H1 (cell line): ENCODE results near the gene TSPEAR. TPM values are rescaled to one million over a fixed set of nuclear protein-coding genes. Genes with fewer than 3 reads are reported as not detected.
A peak's percentile ranks its signal among the peaks of the same experiment; 100 is the strongest.

ENCODE experiments used
- CTCF ChIA-PET: fragments of 300-600 bp; sonication (Branson Sonifier 250); formaldehyde crosslinking; loops from one replicate; lab custom pipeline; 2021; ENCODE audit not compliant: partially characterized antibody; lab: Charles Lee
- POLR2A ChIA-PET: fragments of 300-600 bp; sonication (Branson Sonifier 250); formaldehyde crosslinking; loops from one replicate; lab custom pipeline; 2021; ENCODE audit warnings: inconsistent platforms; ENCODE audit not compliant: partially characterized antibody; lab: Charles Lee
- DNase-seq, 2 experiments: peaks; one replicate each; pipeline versions ENCODE4 v3.0.0 to v3.0.0-alpha.2; 2010 to 2022; ENCODE audit warnings: low spot score in 2 of 2, low read depth in 1 of 2, mixed read lengths in 1 of 2
- FAIRE-seq: peaks from 2 replicates; lab custom pipeline; 2011; peaks lifted over from hg19 to GRCh38; lab: Jason Lieb, UNC
- H2AFZ ChIP-seq: 2 replicates; pipeline ENCODE4 v1.8.1; 2012; ENCODE audit warnings: low read length, inconsistent platforms
- H2AK5ac ChIP-seq: 2 replicates; pipeline ENCODE4 v1.6.1; 2013; ENCODE audit warnings: low read depth, low read length
- H2BK120ac ChIP-seq: replicated peaks from 2 replicates; pipeline ENCODE3; 2013; ENCODE audit warnings: low read depth, low read length, inconsistent platforms
- H2BK12ac ChIP-seq: 2 replicates; pipeline ENCODE4 v1.6.1; 2013; ENCODE audit warnings: low read depth, low read length
- H2BK15ac ChIP-seq: 2 replicates; pipeline ENCODE4 v1.6.1; 2013; ENCODE audit warnings: low read length
- H2BK20ac ChIP-seq: 2 replicates; pipeline ENCODE4 v1.6.1; 2013; ENCODE audit warnings: low read length
- H2BK5ac ChIP-seq: 2 replicates; pipeline ENCODE4 v1.6.1; 2013; ENCODE audit warnings: low read depth, low read length
- H3K14ac ChIP-seq: 2 replicates; pipeline ENCODE4 v1.6.1; 2013; ENCODE audit warnings: inconsistent platforms; ENCODE audit not compliant: insufficient read length
- H3K18ac ChIP-seq: 2 replicates; pipeline ENCODE4 v1.6.1; 2013; ENCODE audit warnings: low read length; ENCODE audit errors: extremely low read depth
- H3K23ac ChIP-seq: 2 replicates; pipeline ENCODE4 v1.6.1; 2013; ENCODE audit warnings: inconsistent platforms; ENCODE audit not compliant: insufficient read length
- H3K23me2 ChIP-seq: 2 replicates; pipeline ENCODE4 v1.6.1; 2013; ENCODE audit warnings: low read depth, low read length
- H3K27ac ChIP-seq: 2 replicates; pipeline ENCODE4 v1.6.1; 2011; ENCODE audit warnings: low read depth, low read length, inconsistent platforms
- H3K27me3 ChIP-seq, 4 experiments: replicated peaks in 1 of 4; 1 replicate in 1 of 4; 2 replicates in 3 of 4; pipeline versions ENCODE4 v1.6.1 to v1.8.1; 2011 to 2013; ENCODE audit warnings: low read length in 3 of 4, mild to moderate bottlenecking in 3 of 4, inconsistent platforms in 2 of 4, mixed read lengths in 2 of 4, moderate library complexity in 1 of 4; ENCODE audit not compliant: control insufficient read depth in 3 of 4, insufficient read depth in 3 of 4; ENCODE audit errors: extremely low read depth in 1 of 4
- H3K36me3 ChIP-seq, 4 experiments: 2 replicates each; pipeline versions ENCODE4 v1.6.1 to v1.8.1; 2011 to 2013; ENCODE audit warnings: mild to moderate bottlenecking in 4 of 4, low read length in 3 of 4, moderate library complexity in 2 of 4, control low read depth in 1 of 4, inconsistent platforms in 1 of 4; ENCODE audit not compliant: insufficient read depth in 4 of 4, control insufficient read depth in 2 of 4
- H3K4ac ChIP-seq: replicated peaks from 2 replicates; pipeline ENCODE3; 2013; ENCODE audit warnings: low read length, low read depth, mixed read lengths, inconsistent platforms; ENCODE audit not compliant: insufficient read length
- H3K4me1 ChIP-seq, 4 experiments: replicated peaks in 1 of 4; 1 replicate in 1 of 4; 2 replicates in 3 of 4; pipeline versions ENCODE4 v1.6.1 to v1.8.1; 2011 to 2013; ENCODE audit warnings: low read length in 3 of 4, inconsistent platforms in 2 of 4, mixed read lengths in 1 of 4; ENCODE audit not compliant: insufficient read depth in 4 of 4, control insufficient read depth in 3 of 4
- H3K4me2 ChIP-seq, 2 experiments: 2 replicates each; pipeline versions ENCODE4 v1.6.1 to v1.8.1; 2011 to 2013; ENCODE audit warnings: low read depth in 2 of 2, low read length in 2 of 2, control low read depth in 1 of 2, inconsistent platforms in 1 of 2, mild to moderate bottlenecking in 1 of 2; ENCODE audit not compliant: insufficient read depth in 1 of 2
- H3K4me3 ChIP-seq, 4 experiments: fragments of 200-600, 300-600 bp in 1 of 4; sonication (generic), shearing (Covaris generic), sonication (Bioruptor Twin) in 1 of 4; 2 replicates each; pipeline versions ENCODE4 v1.5.1 to v1.8.1; 2011 to 2016; ENCODE audit warnings: low read length in 4 of 4, low read depth in 3 of 4, control low read depth in 2 of 4, inconsistent platforms in 2 of 4, mild to moderate bottlenecking in 2 of 4, mixed read lengths in 1 of 4, moderate library complexity in 1 of 4; ENCODE audit not compliant: insufficient read depth in 2 of 4; ENCODE audit errors: extremely low read depth in 1 of 4
- H3K56ac ChIP-seq: replicated peaks from 2 replicates; pipeline ENCODE3; 2013; ENCODE audit warnings: low read depth, mild to moderate bottlenecking, mixed read lengths, low read length, inconsistent platforms; ENCODE audit not compliant: insufficient read length
- H3K79me1 ChIP-seq: 2 replicates; pipeline ENCODE4 v1.6.1; 2013; ENCODE audit warnings: low read depth, low read length, control low read depth
- H3K79me2 ChIP-seq, 2 experiments: 2 replicates each; pipeline versions ENCODE4 v1.6.1 to v1.8.1; 2012 to 2013; ENCODE audit warnings: low read length in 2 of 2, mild to moderate bottlenecking in 2 of 2, inconsistent platforms in 1 of 2; ENCODE audit not compliant: insufficient read depth in 2 of 2, control insufficient read depth in 1 of 2
- H3K9ac ChIP-seq, 4 experiments: replicated peaks in 1 of 4; 1 replicate in 1 of 4; 2 replicates in 3 of 4; pipeline versions ENCODE4 v1.6.1 to v1.8.1; 2011 to 2013; ENCODE audit warnings: low read depth in 3 of 4, low read length in 3 of 4, control low read depth in 2 of 4, mild to moderate bottlenecking in 2 of 4, moderate library complexity in 2 of 4, inconsistent platforms in 1 of 4; ENCODE audit errors: extremely low read depth in 1 of 4
- H3K9me3 ChIP-seq, 2 experiments: 2 replicates each; pipeline versions ENCODE4 v1.6.1 to v1.8.1; 2012 to 2013; ENCODE audit warnings: mild to moderate bottlenecking in 2 of 2, moderate library complexity in 2 of 2, control low read depth in 1 of 2, inconsistent platforms in 1 of 2, low read depth in 1 of 2, low read length in 1 of 2, mixed read lengths in 1 of 2; ENCODE audit not compliant: insufficient read depth in 2 of 2
- H4K20me1 ChIP-seq, 2 experiments: replicated peaks in 1 of 2; 2 replicates each; pipeline versions ENCODE3 to v1.8.1; 2011 to 2013; ENCODE audit warnings: inconsistent platforms in 2 of 2, low read length in 2 of 2, mild to moderate bottlenecking in 1 of 2; ENCODE audit not compliant: insufficient read depth in 2 of 2, control insufficient read depth in 1 of 2
- H4K5ac ChIP-seq: 2 replicates; pipeline ENCODE4 v1.6.1; 2013; ENCODE audit warnings: low read length, low read depth, mixed read lengths, inconsistent platforms; ENCODE audit not compliant: insufficient read length
- H4K8ac ChIP-seq: 2 replicates; pipeline ENCODE4 v1.8.0; 2013; ENCODE audit warnings: mild to moderate bottlenecking, moderate library complexity, low read length, inconsistent platforms; ENCODE audit not compliant: insufficient read depth; ENCODE audit errors: extremely low read depth
- H4K91ac ChIP-seq: replicated peaks from 2 replicates; pipeline ENCODE3; 2013; ENCODE audit warnings: low read length, mixed read lengths, inconsistent platforms; ENCODE audit not compliant: insufficient read length
- GABPA ChIP-seq: IDR thresholded peaks from 2 replicates; pipeline ENCODE4 v1.6.1; 2011; ENCODE audit warnings: mild to moderate bottlenecking, low read length, moderate library complexity, borderline replicate concordance; ENCODE audit not compliant: insufficient read depth
- KDM1A ChIP-seq: fragments of 200-600, 300-600 bp; sonication (generic); IDR thresholded peaks from 2 replicates; pipeline ENCODE4 v1.7.1; 2016; ENCODE audit warnings: mild to moderate bottlenecking, low read length, borderline replicate concordance
- MAFK ChIP-seq: IDR thresholded peaks from 2 replicates; pipeline ENCODE4 v1.6.1; 2012; ENCODE audit warnings: low read depth, mild to moderate bottlenecking, improper control_type of control experiment, low read length
- PHF8 ChIP-seq: fragments of 200-600 bp; sonication (generic); conservative IDR thresholded peaks from 2 replicates; pipeline ENCODE4 v1.7.1; 2012; ENCODE audit warnings: low read depth, mild to moderate bottlenecking, inconsistent platforms, low read length, moderate library complexity
- RAD21 ChIP-seq, 2 experiments: IDR thresholded peaks in 1 of 2; conservative IDR thresholded peaks in 1 of 2; 2 replicates each; pipeline ENCODE4 v1.6.1; 2011; ENCODE audit warnings: low read depth in 2 of 2, low read length in 2 of 2, improper control_type of control experiment in 1 of 2, inconsistent platforms in 1 of 2, mild to moderate bottlenecking in 1 of 2, moderate library complexity in 1 of 2
- SUZ12 ChIP-seq: fragments of 200-600 bp; sonication (generic); IDR thresholded peaks from 2 replicates; pipeline ENCODE4 v1.6.1; 2012; ENCODE audit warnings: mild to moderate bottlenecking, inconsistent platforms, low read length, moderate library complexity, mixed read lengths
- WGBS, 2 experiments: shearing (Covaris generic) in 1 of 2; methylation state at CpG; one replicate each; pipeline versions ENCODE4 v1.1.6 to v1.1.7; 2013 to 2015; ENCODE audit warnings: low lambda C conversion rate in 2 of 2, mixed read lengths in 2 of 2, inconsistent platforms in 1 of 2, low coverage in 1 of 2, missing lambda C conversion rate in 1 of 2; ENCODE audit not compliant: insufficient replicate concordance in 2 of 2, insufficient coverage in 1 of 2, insufficient read length in 1 of 2; ENCODE audit errors: extremely low coverage in 1 of 2, missing lambda C conversion rate in 1 of 2; 5-methylcytosine and 5-hydroxymethylcytosine counted together
- polyA plus RNA-seq, 7 experiments: library from polyadenylated mRNA; depleted of rRNA in 3 of 7; stranded (reverse) in 5 of 7; unstranded in 2 of 7; fragments of >200 nt in 5 of 7; fragments of 200-250 nt in 2 of 7; gene quantifications; 1 replicate in 5 of 7; 2 replicates in 1 of 7; 4 replicates in 1 of 7; pipeline versions ENCODE4 v1.2.1 to v1.2.3, GENCODE V29; 2011 to 2013; ENCODE audit warnings: missing spikeins in 2 of 7, mixed read lengths in 2 of 7
- total RNA-seq: library from RNA; stranded (reverse); fragmentation: NEBNext Ultra II Directional; extraction: Animal tissue kit (Norgen Biotek cat#: 25700); gene quantifications from 2 replicates; pipeline ENCODE4 v1.2.1, GENCODE V29; 2021
- TF ChIP-seq, protein P1 (sequence below): IDR thresholded peaks from 2 replicates; pipeline ENCODE4 v1.6.1; 2011; ENCODE audit warnings: low read length, improper control_type of control experiment

TSPEAR gene
- total and polyA plus RNA-seq, 2 of the 8 experiments (the other 6 are each of a cell fraction or from before 2014, with no cell fraction given) = 0.58 to 0.89 TPM

- Histone ChIP-seq H2AK5ac (no peak overlapping the region), H3K56ac (no peak overlapping the region), H3K23me2 (no peaks in the 10 kb centered on the region; the same call in 1 of the 2 replicates), H3K4ac (no peak overlapping the region), H2BK15ac (no peak overlapping the region), H3K79me1 (no peaks in the 10 kb centered on the region), H4K91ac (no peak overlapping the region), H3K9me3 (peaks cover 48 to 52% of the 10 kb centered on the region in 2 experiments), H3K27ac (no peak overlapping the region), H3K79me2 (no peaks in the 10 kb centered on the region), H4K8ac (no peak overlapping the region), H3K27me3 (no peaks in the 10 kb centered on the region), H3K18ac (no peak overlapping the region), H4K5ac (no peak overlapping the region), H3K23ac (no peak overlapping the region), H3K9ac (no peak overlapping the region), H3K4me1 (no peaks in the 10 kb centered on the region), H2BK120ac (no peak overlapping the region), H2BK20ac (no peak overlapping the region), H4K20me1 (no peaks in the 10 kb centered on the region), H3K36me3 (no peaks in the 10 kb centered on the region)
- WGBS, 2 experiments = 90% methylated on average over 1 of the region's 1 CpG; no CpG with 5 or more reads in 1 of the 2 experiments
- POLR2A ChIA-PET = no interaction called here
- no peak for FAIRE-seq
- CTCF ChIA-PET = interaction anchor here (0.6 to 1.8 kb wide), 11 partner anchors 9 to 257 kb away, joined by 3 to 5 read pairs (median 4); partner anchors contain the start of gene TSPEAR
- no peak for DNase-seq
- TF ChIP-seq PHF8 (no peak), GABPA (no peak), SUZ12 (no peak), RAD21 (IDR thresholded peaks at IDR 0.05 in 1 of 2, conservative IDR thresholded peaks at IDR 0.05 in 1 of 2; ENCODE audit: low read depth in 2 of 2, low read length in 2 of 2) (peak; percentile 8 to 23; a peak in 3 of 4 replicates), KDM1A (no peak), MAFK (peak; percentile 4; the same call in 1 of the 2 replicates)
- TF ChIP-seq, protein P1, sequence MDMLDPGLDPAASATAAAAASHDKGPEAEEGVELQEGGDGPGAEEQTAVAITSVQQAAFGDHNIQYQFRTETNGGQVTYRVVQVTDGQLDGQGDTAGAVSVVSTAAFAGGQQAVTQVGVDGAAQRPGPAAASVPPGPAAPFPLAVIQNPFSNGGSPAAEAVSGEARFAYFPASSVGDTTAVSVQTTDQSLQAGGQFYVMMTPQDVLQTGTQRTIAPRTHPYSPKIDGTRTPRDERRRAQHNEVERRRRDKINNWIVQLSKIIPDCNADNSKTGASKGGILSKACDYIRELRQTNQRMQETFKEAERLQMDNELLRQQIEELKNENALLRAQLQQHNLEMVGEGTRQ = no peak
- TF ChIP-seq, all 59 proteins: peak for 2
- Histone ChIP-seq H3K4me2 (no peak overlapping the region), H2BK5ac (no peak overlapping the region), H2AFZ (no peak overlapping the region), H3K14ac (no peak overlapping the region), H3K4me3 (no peak overlapping the region), H2BK12ac (no peak overlapping the region)
These were observed 31.2 kb upstream of the TSPEAR start for GRCh38 chr21:44742418-44743153.
